Upper lobe of right lung (tissue), 1 donor: ENCODE data around the gene BCAR3. TPM values are rescaled to one million over a fixed set of nuclear protein-coding genes. Genes with fewer than 3 reads are reported as not detected.
"Not testable (repeated sequence)": the region's sequence is repeated elsewhere in the genome, so short reads cannot be mapped to it uniquely, and the experiment has no call there.

Experiments
- ATAC-seq: fragments of 200-7000 bp; cut with Tn5 transposase; one replicate; pipeline ENCODE4 v1.9.1; 2020; ENCODE audit warnings: mild to moderate bottlenecking, moderate library complexity
- DNase-seq: peaks from one replicate; pipeline ENCODE4 v3.0.0-alpha.2; 2020
- H3K27ac ChIP-seq: fragments of 200-600 bp; one replicate; pipeline ENCODE4 v1.8.0; 2022
- H3K27me3 ChIP-seq: fragments of 200-600 bp; one replicate; pipeline ENCODE4 v1.8.0; 2022; ENCODE audit warnings: mild to moderate bottlenecking
- H3K36me3 ChIP-seq: fragments of 200-600 bp; one replicate; pipeline ENCODE4 v1.8.0; 2022
- H3K4me1 ChIP-seq: fragments of 200-600 bp; one replicate; pipeline ENCODE4 v1.8.0; 2022
- H3K4me3 ChIP-seq: fragments of 200-600 bp; one replicate; pipeline ENCODE4 v1.8.0; 2022; ENCODE audit warnings: mild to moderate bottlenecking
- H3K9me3 ChIP-seq: fragments of 200-600 bp; one replicate; pipeline ENCODE4 v1.8.0; 2022
- intact Hi-C: fragments of 100-400 bp; cut with DNase I; formaldehyde crosslinking; loops from one replicate; pipeline ENCODE4 v1.11.0; 2022
- total RNA-seq: library from RNA; stranded (reverse); fragmentation: NEBNext Ultra II Directional; extraction: Animal tissue kit (Norgen Biotek cat#: 25700); gene quantifications from one replicate; pipeline ENCODE4 v1.2.1, GENCODE V29; 2021
- TF ChIP-seq, protein P1 (sequence below): fragments of 200-600 bp; IDR thresholded peaks from one replicate; pipeline ENCODE4 v1.8.0; 2022; ENCODE audit warnings: antibody characterized with exemption
- donor health status: DM: no; HTN: yes; CAD: no; lungs with severe emphysema.

The BCAR3 gene
- total RNA-seq, 1 donor from 2014 or later = 23.5 TPM

DNA sequence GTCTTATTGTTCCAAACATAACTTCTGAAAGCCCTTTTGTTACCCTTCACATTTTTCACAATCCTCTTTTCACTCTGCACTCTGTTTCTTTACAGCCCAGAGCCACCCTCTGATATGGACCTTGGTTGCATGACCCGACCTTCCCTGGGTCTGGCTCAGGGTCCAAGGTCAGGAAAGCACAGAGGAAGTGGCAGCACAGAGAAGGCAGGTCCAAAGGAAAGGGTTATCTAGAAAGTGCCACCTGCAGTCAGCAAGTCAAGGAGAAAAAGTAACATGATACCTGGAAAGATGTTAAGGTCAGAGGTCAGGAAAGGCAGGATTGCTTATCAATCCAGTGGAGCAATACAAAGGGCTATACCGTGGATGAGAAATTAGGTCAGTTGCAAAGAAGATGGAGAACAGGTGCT lies 18.4 kb downstream of the BCAR3 start:
- TF ChIP-seq, protein P1, sequence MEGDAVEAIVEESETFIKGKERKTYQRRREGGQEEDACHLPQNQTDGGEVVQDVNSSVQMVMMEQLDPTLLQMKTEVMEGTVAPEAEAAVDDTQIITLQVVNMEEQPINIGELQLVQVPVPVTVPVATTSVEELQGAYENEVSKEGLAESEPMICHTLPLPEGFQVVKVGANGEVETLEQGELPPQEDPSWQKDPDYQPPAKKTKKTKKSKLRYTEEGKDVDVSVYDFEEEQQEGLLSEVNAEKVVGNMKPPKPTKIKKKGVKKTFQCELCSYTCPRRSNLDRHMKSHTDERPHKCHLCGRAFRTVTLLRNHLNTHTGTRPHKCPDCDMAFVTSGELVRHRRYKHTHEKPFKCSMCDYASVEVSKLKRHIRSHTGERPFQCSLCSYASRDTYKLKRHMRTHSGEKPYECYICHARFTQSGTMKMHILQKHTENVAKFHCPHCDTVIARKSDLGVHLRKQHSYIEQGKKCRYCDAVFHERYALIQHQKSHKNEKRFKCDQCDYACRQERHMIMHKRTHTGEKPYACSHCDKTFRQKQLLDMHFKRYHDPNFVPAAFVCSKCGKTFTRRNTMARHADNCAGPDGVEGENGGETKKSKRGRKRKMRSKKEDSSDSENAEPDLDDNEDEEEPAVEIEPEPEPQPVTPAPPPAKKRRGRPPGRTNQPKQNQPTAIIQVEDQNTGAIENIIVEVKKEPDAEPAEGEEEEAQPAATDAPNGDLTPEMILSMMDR = no peak
- no peaks in the 10 kb centered on the region for H3K9me3 ChIP-seq
- H3K27ac ChIP-seq = no peak overlapping the region
- no peak for ATAC-seq
- peaks cover 31% of the 10 kb centered on the region for H3K4me1 ChIP-seq
- no peak overlapping the region for H3K4me3 ChIP-seq
- peaks cover 4% of the 10 kb centered on the region for H3K36me3 ChIP-seq
- intact Hi-C loops = no loop called here
- no peaks in the 10 kb centered on the region for H3K27me3 ChIP-seq
- DNase-seq = no peak

GRCh38 chr1:93662481-93663207 lies 19.0 kb downstream of the BCAR3 start:
- TF ChIP-seq, protein P1 = no peak
- H3K27ac ChIP-seq = peak overlapping the region; percentile 71
- no peak overlapping the region for H3K4me3 ChIP-seq
- no peaks in the 10 kb centered on the region for H3K9me3 ChIP-seq
- peaks cover 4% of the 10 kb centered on the region for H3K36me3 ChIP-seq
- intact Hi-C loops = no loop called here
- DNase-seq (no peak), ATAC-seq (no peak)
- peaks cover 31% of the 10 kb centered on the region for H3K4me1 ChIP-seq
- no peaks in the 10 kb centered on the region for H3K27me3 ChIP-seq

DNA sequence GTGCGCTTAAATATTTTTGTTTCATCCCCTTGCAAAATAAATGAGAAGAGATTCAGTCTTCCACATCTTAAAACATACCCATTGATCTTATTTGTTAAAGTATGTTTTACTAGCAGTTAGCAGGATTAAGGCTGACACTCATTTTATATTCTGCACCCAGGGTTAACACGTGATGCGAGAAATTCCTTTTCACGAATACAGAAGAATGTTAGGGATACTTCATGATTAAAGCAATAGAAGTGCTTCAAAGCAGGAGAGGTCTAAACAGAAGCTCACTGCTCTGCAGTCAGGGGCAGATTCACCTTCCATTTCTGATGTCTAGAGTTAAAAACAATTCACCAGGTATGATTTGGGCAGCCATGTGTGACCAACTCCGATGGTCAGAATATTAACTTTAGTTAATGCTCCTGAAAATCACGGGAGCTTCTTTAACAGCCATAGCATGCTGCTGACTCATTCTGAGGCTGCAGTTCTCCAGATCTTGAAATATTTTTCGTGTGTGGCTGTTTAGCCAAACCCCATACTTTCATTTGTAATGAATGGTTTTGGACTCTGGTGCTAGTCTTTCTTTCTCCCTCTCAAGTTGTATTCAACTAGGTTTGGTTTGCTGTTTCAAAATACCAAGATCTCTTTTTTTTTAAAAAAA lies 19.7 kb downstream of the BCAR3 start:
- DNase-seq = no peak
- Histone ChIP-seq H3K9me3 (no peaks in the 10 kb centered on the region), H3K4me3 (no peak overlapping the region), H3K36me3 (peaks cover 4% of the 10 kb centered on the region), H3K27ac (peak overlapping the region; percentile 71), H3K4me1 (peaks cover 31% of the 10 kb centered on the region), H3K27me3 (no peaks in the 10 kb centered on the region)
- TF ChIP-seq, protein P1 = no peak
- peak; percentile 53 for ATAC-seq
- intact Hi-C loops = no loop called here

- intact Hi-C loops, H3K4me3 ChIP-seq, H3K9me3 ChIP-seq, DNase-seq, ATAC-seq, H3K27me3 ChIP-seq, H3K36me3 ChIP-seq: not testable (repeated sequence)
- peaks cover 31% of the 10 kb centered on the region for H3K4me1 ChIP-seq
- peak overlapping the region; percentile 71 for H3K27ac ChIP-seq
Observed at GRCh38 chr1:93661341-93661740, 20.3 kb downstream of the BCAR3 start.

- H3K36me3 ChIP-seq = no peaks in the 10 kb centered on the region
- H3K9me3 ChIP-seq = no peaks in the 10 kb centered on the region
- peaks cover 23% of the 10 kb centered on the region for H3K4me1 ChIP-seq
- H3K27me3 ChIP-seq = no peaks in the 10 kb centered on the region
- DNase-seq (no peak), ATAC-seq (no peak)
- no peak overlapping the region for H3K27ac ChIP-seq
- intact Hi-C loops = no loop called here
- no peak overlapping the region for H3K4me3 ChIP-seq
- TF ChIP-seq, protein P1 = no peak
Observed at GRCh38 chr1:93659822-93660503, 21.7 kb downstream of the BCAR3 start.

DNA sequence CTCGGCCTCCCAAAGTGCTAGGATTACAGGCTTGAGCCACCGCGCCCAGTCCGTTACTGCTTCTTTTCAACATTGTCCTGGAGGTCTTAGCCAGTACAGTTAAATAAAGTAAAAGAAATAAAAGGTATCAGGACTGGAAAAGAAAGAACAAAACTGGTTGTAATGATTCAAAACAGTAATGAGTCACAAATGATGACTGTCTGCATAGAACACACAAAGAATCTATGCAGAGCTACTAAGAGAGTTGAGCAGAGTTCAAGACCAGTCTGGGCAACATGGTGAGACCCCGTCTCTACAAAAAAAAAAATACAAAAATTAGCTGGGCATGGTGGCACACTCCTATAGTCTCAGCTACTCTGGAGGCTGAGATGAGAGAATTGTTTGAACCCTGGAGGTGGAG lies 23.4 kb downstream of the BCAR3 start:
- intact Hi-C loops = no loop called here
- H3K36me3 ChIP-seq = no peaks in the 10 kb centered on the region

More for the DNA sequence above, 23.4 kb downstream of the BCAR3 start:
- TF ChIP-seq, protein P1 = no peak
- peaks cover 13% of the 10 kb centered on the region for H3K4me1 ChIP-seq
- no peak for ATAC-seq
- H3K27ac ChIP-seq = no peak overlapping the region
- H3K4me3 ChIP-seq = no peak overlapping the region
- no peaks in the 10 kb centered on the region for H3K27me3 ChIP-seq
- H3K9me3 ChIP-seq = no peaks in the 10 kb centered on the region
- no peak for DNase-seq
